G401 (cell line): ENCODE data around the gene RAET1L. TPM values are rescaled to one million over a fixed set of nuclear protein-coding genes. Genes with fewer than 3 reads are reported as not detected.
A peak's percentile ranks its signal among the peaks of the same experiment; 100 is the strongest.
"Not testable (repeated sequence)": the region's sequence is repeated elsewhere in the genome, so short reads cannot be mapped to it uniquely, and the experiment has no call there.

Source experiments
- DNase-seq: peaks from one replicate; pipeline ENCODE4 v3.0.0-alpha.2; 2015; ENCODE audit warnings: low spot score
- in situ Hi-C: cut with HindIII; loops from 2 replicates; pipeline ENCODE4 v1.10.0; 2016; ENCODE audit warnings: low sequenced_read_pairs, mixed read lengths
- total RNA-seq: library from RNA; depleted of rRNA; stranded (reverse); fragments of >200 nt; shearing (Covaris generic); gene quantifications from 2 replicates; pipeline ENCODE4 v1.2.3, GENCODE V29; 2014; rRNA removed

The RAET1L gene
- not detected in 2 replicates for total RNA-seq

DNA sequence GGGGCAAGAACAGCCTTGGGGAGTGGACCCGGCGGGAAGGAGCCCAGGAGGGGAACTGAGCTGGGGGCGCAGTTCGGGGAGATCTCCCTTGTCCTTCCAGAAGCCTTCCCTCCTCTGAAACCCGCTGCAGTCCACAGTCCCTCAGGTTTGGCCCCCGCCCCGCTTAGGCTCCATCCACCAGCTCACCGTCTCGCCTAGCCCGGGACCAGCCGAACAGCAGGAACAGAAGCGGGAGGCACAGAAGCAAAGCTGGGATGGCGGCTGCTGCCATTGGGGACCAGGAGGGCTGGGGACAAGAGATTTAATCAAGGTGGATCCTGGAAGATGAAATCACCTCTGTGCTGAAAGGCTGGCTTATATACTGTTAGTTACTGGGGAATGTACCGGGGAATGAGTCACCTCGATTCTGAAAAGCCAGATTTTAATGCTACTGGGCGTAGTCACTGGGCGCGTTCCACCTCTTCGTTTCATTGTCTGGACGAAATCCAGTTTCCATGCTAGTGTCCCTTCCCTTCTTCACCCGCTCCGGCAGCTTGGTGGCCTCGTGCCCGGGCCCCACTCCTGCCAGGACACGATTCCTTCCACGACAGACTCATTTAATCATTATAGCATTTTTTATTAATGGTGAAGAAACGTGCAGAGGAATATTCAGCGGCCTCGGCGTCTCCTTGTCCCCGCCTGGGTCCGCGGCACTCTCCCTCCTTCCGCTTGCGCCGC, at the start of gene RAET1L:
RAET1L (minus strand) TSS at position 332 of the 717 bp plus-strand sequence; CDS start at position 271, 61 bp downstream.
- in situ Hi-C loops: no loop called here
- DNase-seq: no peak

- in situ Hi-C loops: no loop called here
- DNase-seq: no peak
These were observed 49.7 kb upstream of the RAET1L start for GRCh38 chr6:150075034-150075421.

DNA sequence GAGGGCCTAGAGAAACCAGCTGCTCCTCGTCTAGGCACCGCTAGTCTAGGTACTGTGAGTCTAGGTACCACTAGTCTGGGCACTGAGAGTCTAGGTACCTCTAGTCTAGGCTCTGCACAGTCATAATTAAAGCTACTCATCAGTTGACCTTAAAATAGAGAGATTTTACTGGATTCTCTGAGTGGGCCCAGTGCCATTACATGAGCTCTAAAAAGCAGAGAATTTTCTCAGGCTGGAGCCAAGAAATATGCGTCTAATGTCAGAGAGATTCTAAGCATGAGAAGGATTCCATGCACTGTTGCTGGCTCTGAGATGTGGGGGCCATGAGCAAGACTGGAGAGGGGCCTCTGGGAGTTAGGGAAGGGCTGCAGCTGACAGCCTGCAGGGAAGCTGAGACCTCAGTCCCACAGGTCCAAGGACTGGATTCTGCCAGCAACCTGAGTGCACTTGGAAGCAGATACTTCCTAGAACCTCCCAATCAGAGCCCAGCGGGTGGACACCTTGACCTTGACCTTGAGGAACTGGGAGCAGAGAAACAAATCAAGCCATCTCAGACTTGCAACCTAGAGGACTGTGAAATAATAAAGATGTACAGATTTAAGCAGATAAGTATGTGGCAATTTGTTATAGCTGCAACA, 49.2 kb upstream of the RAET1L start:
- in situ Hi-C loops, DNase-seq: not testable (repeated sequence)

- in situ Hi-C loops: no loop called here
- DNase-seq: no peak
These were observed 46.9 kb upstream of the RAET1L start for GRCh38 chr6:150072201-150072600.

GRCh38 chr6:150070236-150070818, 45.0 kb upstream of the RAET1L start:
- in situ Hi-C loops: no loop called here

DNA sequence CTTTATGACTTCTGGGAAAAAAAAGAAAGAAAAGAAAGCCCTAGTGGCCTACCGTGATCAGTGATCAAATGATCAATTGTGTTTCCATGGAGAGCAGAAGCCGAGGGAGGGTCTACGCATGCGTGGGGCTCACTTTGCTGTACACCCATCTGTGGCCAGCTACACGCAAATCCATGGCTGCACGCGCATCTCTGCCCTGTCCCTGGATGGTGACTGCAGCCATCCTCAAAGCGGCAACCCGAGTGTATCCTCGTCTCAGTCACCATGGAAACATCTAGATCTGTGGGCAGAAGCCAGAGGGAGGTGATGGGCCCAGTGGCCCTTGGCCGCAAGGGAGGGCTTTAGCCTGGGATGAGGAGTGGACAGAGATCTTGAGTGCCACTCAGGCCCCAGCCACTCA, 44.4 kb upstream of the RAET1L start:
- in situ Hi-C loops: no loop called here
- DNase-seq: no peak

More at GRCh38 chr6:150070236-150070818, 45.0 kb upstream of the RAET1L start:
- no peak for DNase-seq

GRCh38 chr6:150068720-150069648, 43.7 kb upstream of the RAET1L start, which contains the start of gene ULBP3:
ULBP3 (minus strand) TSS chr6:150069121; CDS start chr6:150069066, 55 bp downstream.
- in situ Hi-C loops: no loop called here
- DNase-seq: peak; percentile 18

GRCh38 chr6:150068151-150068550, 42.8 kb upstream of the RAET1L start:
- DNase-seq: no peak
- in situ Hi-C loops: no loop called here

- in situ Hi-C loops: no loop called here
- DNase-seq: no peak
These were observed 39.8 kb upstream of the RAET1L start for GRCh38 chr6:150065083-150065482.

DNA sequence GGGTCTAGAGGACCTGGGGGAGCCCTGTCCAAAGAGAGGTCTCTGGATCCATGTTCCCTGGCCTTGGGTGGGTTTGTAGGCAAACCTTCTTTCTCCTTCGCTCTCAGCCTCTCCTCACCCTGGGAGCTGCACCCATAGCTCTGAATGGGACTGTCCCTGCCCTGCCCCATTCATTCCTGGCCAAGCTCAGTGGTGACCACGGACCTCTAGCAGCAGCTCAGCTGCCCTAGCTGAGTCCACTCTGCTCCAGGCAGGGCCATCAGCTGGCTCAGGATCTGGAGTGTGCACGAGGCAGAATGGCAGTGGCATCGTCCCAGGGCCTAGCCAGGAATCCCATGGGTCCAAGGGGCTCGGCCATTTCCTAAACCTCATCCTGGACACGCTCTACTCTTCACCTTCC, 38.3 kb upstream of the RAET1L start:
- in situ Hi-C loops: no loop called here
- DNase-seq: no peak

DNA sequence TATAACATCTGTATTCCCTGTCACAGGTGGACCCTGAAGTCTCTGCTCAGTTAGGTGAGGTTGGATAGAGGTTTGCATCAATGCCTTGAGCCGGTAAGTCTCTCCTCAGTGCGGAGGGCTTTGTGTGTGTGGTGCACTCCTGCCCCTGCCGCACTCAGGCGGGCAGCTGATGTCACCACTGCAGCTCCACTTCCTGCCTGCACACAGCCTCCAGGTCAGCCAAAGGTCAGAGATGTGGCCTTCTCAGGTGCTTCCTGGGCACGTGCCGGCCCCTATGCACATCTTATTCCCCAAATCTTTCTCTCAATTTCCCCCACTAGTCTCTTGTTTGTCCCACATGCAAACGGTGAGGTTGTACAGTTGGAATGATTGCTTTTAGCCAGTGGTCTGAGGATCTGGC, 34.6 kb upstream of the RAET1L start:
- DNase-seq, in situ Hi-C loops: not testable (repeated sequence)

DNA sequence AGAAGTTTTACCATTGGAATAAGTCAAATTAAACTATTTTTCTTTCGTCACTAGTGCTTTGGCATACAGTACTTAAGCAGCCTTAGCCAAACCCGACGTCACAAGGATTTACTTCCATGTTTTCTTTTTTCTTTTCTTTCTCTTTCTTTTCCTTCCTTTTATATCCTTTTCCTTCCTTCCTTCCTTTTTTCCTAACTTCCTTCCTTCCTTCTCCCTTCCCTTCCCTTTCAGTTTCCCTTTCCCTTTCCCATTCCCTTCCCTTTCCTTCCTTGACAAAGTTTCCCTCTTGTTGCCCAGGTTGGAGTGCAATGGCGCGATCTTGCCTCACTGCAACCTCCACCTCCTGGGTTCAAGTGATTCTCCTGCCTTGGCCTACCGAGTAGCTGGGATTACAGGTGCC, 33.7 kb upstream of the RAET1L start:
- no peak for DNase-seq
- in situ Hi-C loops: no loop called here

DNA sequence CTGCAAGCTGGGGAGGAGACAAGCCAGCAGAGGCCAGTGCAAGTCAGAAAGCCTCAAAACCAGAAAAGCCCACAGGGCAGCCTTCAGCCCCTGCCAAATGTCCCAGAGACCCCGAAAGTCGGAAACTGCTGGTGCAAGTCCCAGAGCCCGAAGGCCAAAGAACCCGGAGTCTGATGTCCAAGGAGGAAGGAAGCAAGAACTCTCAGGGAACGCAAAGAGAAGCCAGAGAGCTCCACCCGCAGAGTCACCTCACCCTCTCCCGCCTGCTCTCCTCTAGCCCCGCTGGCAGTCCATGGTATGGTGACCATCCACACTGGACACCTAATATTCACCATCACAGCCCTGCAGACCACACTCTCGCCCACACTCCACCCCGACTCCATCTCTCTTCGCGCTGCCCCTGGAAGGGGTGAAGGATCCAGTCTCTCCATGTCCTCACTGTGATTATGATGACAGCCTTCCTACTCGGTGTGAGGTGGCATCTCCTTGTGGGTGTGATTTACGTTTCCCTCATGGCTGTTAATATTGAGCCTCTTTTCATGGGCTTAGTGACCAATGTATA, 33.0 kb upstream of the RAET1L start:
- in situ Hi-C loops: no loop called here
- no peak for DNase-seq

- in situ Hi-C loops: no loop called here
- no peak for DNase-seq
These were observed 32.2 kb upstream of the RAET1L start for GRCh38 chr6:150057501-150057951.

DNA sequence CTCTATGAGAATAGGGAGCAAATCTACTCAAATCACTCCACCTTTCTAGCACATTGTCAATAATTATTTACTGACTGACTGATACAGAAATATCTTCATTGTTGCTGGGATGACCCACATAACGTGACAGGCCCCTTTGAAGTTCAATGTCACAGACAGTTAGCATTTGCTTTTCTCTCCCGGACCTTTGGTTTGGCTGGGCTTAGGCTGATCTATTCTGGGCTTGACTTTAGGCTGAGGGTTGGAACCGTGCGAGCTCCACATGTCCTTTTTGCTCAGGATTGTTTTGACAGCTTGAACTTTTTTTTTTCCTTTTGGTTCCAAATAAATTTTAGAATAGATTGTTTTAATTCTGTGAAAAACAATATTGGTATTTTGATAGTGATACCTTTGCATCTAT, 31.6 kb upstream of the RAET1L start:
- no peak for DNase-seq
- in situ Hi-C loops: no loop called here

DNA sequence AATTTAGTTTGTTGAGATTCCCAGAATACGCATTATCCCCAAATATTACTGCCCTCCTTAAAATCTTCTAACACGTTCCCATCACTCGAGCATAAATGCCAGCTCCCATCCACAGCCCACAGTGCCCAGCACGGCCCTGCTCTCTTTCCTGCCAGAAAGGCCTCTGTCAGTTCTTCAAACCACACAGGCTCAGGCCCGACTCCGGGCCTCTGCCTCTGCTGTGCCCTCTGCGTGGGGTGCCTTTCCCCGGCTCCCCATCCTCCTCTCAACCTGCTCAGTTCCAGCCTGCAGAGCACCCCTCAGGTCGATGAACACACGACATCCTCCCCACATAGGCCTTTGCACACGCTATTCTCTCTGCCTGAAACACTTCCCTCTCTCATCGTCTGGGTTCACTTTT, 30.8 kb upstream of the RAET1L start:
- no peak for DNase-seq
- in situ Hi-C loops: no loop called here

DNA sequence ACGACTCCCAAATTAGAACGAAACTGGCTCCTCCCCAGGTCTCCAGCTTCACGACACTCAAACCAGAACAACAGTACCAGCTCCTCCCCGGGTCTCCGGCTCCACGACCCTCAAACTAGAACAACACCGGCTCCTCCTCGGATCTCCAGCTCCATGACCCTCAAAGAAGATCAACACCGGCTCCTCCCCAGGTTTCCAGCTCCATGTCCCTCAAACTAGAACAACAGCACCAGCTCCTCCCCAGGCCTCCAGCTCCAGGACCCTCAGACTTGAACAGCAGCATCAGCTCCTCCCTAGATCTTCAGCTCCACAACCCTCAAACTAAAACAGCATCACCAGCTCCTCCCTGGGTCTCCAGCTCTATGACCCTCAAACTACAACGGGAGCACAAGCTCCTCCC, 29.8 kb upstream of the RAET1L start:
- no peak for DNase-seq

DNA sequence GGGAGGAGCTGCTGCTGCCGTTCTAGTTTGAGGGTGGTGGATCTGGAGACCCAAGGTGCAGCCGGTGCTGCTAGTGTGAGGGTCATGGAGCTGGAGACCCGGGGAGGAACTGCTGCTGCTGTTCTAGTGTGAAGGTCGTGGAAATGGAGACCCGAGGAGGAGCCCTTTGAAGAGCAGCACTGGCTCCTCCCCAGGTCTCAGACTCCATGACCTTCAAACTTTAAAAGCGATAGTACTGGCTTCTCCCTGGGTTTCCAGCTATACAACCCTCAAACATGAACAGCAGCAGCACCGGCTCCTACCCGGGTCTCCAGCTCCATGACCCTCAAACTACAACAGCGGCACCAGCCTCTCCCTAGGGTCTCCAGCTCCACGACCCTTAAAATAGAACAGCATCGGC, 28.1 kb upstream of the RAET1L start:
- no peak for DNase-seq
- in situ Hi-C loops: no loop called here

More for the DNA sequence above, 29.8 kb upstream of the RAET1L start:
- in situ Hi-C loops: no loop called here

DNA sequence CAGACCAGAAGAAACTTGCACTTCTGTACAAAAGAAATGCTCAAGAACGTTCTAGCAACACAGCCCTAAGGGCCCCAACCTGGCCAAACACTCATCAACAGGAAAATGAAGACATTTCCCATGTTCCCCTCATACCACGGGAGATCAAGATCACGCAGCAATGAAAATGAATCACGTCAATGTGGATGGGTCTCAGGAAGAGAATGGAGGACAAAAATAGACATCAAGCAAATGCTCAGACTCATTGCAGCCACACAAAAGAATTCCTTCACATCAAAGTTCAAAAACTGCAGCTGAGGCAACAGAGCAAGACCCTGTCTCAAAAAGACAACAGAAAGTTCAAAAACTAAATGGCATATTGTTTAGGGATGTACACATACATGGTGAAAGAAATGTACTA, 25.5 kb upstream of the RAET1L start:
- DNase-seq: no peak
- in situ Hi-C loops: no loop called here
